HCT116 (cell line): ENCODE measurements around the gene HGS. TPM values are rescaled to one million over a fixed set of nuclear protein-coding genes. Genes with fewer than 3 reads are reported as not detected.

Experiments
- ATAC-seq: fragments of 200-7000 bp; cut with Tn5 transposase; 2 replicates; pipeline ENCODE4 v1.9.1; 2020; ENCODE audit warnings: mild to moderate bottlenecking, moderate library complexity
- BruUV-seq: library from RNA; stranded (reverse); fragments of 400-500 nt; replicated peaks from 2 replicates; lab custom pipeline; 2021; lab: Mats Ljungman, UMichigan
- CTCF ChIA-PET: fragments of 300-600 bp; sonication (Branson Sonifier 250); formaldehyde crosslinking; loops from one replicate; lab custom pipeline; 2021; ENCODE audit warnings: antibody characterized with exemption; lab: Charles Lee
- POLR2A ChIA-PET: fragments of 300-600, 350-600 bp; sonication (Branson Sonifier 250); formaldehyde crosslinking; loops from one replicate; lab custom pipeline; 2021; ENCODE audit warnings: antibody characterized with exemption; lab: Charles Lee
- RAD21 ChIA-PET, 2 experiments: fragments of 300-600 bp; sonication (Branson Sonifier 250); formaldehyde crosslinking; loops; one replicate each; lab custom pipeline; 2023; ENCODE audit warnings: low total read pairs in 2 of 2; ENCODE audit not compliant: uncharacterized antibody in 2 of 2, unreplicated experiment in 2 of 2, low non-redundant PET in 1 of 2; lab: Charles Lee
- DNase-seq: peaks from one replicate; pipeline ENCODE4 v3.0.0-alpha.2; 2010; ENCODE audit warnings: low read depth, low spot score
- H2AFZ ChIP-seq: fragments of 200-600 bp; shearing (Covaris generic), sonication (generic); 2 replicates; pipeline ENCODE4 v1.6.1; 2017; ENCODE audit warnings: low read depth, mixed run types, mixed read lengths, antibody characterized with exemption, low read length; ENCODE audit not compliant: poor library complexity, severe bottlenecking
- H3K27ac ChIP-seq: 2 replicates; pipeline ENCODE4 v1.5.1; 2012; ENCODE audit warnings: low read depth, low read length
- H3K27me3 ChIP-seq: fragments of 200-600 bp; sonication (generic); 2 replicates; pipeline ENCODE4 v1.6.1; 2016; ENCODE audit warnings: mixed run types, low read length, mixed read lengths; ENCODE audit not compliant: insufficient read depth
- H3K36me3 ChIP-seq, 2 experiments: fragments of 200-500 bp in 1 of 2; fragments of 200-600 bp in 1 of 2; sonication (Bioruptor generic) in 1 of 2; sonication (generic) in 1 of 2; 2 replicates each; pipeline versions ENCODE4 v1.5.1 to v1.6.1; 2014 to 2016; ENCODE audit warnings: low read length in 2 of 2, inconsistent platforms in 1 of 2, mixed read lengths in 1 of 2, mixed run types in 1 of 2; ENCODE audit not compliant: insufficient read depth in 2 of 2, control insufficient read depth in 1 of 2
- H3K4me1 ChIP-seq, 2 experiments: fragments of 200-600 bp in 1 of 2; sonication (generic) in 1 of 2; 2 replicates each; pipeline versions ENCODE4 v1.5.1 to v1.6.1; 2012 to 2017; ENCODE audit warnings: low read length in 2 of 2, inconsistent platforms in 1 of 2, mild to moderate bottlenecking in 1 of 2, mixed read lengths in 1 of 2, mixed run types in 1 of 2, moderate library complexity in 1 of 2; ENCODE audit not compliant: insufficient read depth in 2 of 2, control insufficient read depth in 1 of 2
- H3K4me2 ChIP-seq: fragments of 200-600 bp; sonication (generic); 2 replicates; pipeline ENCODE4 v1.6.1; 2017; ENCODE audit warnings: mixed run types, low read length, mixed read lengths
- H3K4me3 ChIP-seq, 2 experiments: fragments of 200-600 bp in 1 of 2; sonication (generic) in 1 of 2; replicated peaks in 1 of 2; 2 replicates each; pipeline ENCODE4 v1.5.1; 2011 to 2016; ENCODE audit warnings: low read length in 2 of 2, control low read depth in 1 of 2, low read depth in 1 of 2, mild to moderate bottlenecking in 1 of 2, mixed read lengths in 1 of 2, mixed run types in 1 of 2
- H3K79me2 ChIP-seq: fragments of 200-600 bp; sonication (generic); 2 replicates; pipeline ENCODE4 v1.6.1; 2017; ENCODE audit warnings: mild to moderate bottlenecking, mixed run types, low read length, moderate library complexity, mixed read lengths; ENCODE audit not compliant: insufficient read depth
- H3K9ac ChIP-seq: fragments of 200-600 bp; sonication (generic); 2 replicates; pipeline ENCODE4 v1.6.1; 2016; ENCODE audit warnings: low read length, mixed read lengths
- H3K9me2 ChIP-seq: fragments of 200-600 bp; sonication (generic), shearing (Covaris generic); 2 replicates; pipeline ENCODE4 v1.6.1; 2017; ENCODE audit warnings: mixed run types, mild to moderate bottlenecking, moderate library complexity; ENCODE audit not compliant: insufficient read depth
- H3K9me3 ChIP-seq, 2 experiments: fragments of 200-500 bp in 1 of 2; fragments of 200-600 bp in 1 of 2; sonication (Bioruptor generic) in 1 of 2; sonication (generic) in 1 of 2; 2 replicates each; pipeline ENCODE4 v1.6.1; 2014 to 2017; ENCODE audit warnings: low read length in 2 of 2, mixed read lengths in 2 of 2, inconsistent platforms in 1 of 2, low read depth in 1 of 2, mild to moderate bottlenecking in 1 of 2, mixed run types in 1 of 2, moderate library complexity in 1 of 2; ENCODE audit not compliant: control insufficient read depth in 1 of 2, insufficient read depth in 1 of 2
- H4K20me1 ChIP-seq: fragments of 200-600 bp; sonication (generic), shearing (Covaris generic); 2 replicates; pipeline ENCODE4 v1.6.1; 2017; ENCODE audit warnings: mixed run types, mild to moderate bottlenecking, moderate library complexity; ENCODE audit not compliant: insufficient read depth
- ATF3 ChIP-seq: IDR thresholded peaks from 2 replicates; pipeline ENCODE4 v1.6.1; 2012
- EGR1 ChIP-seq: IDR thresholded peaks from 2 replicates; pipeline ENCODE4 v1.6.1; 2012; ENCODE audit warnings: low read depth
- ELF1 ChIP-seq: IDR thresholded peaks from 2 replicates; pipeline ENCODE4 v1.6.1; 2012; ENCODE audit warnings: low read depth, borderline replicate concordance
- FOSL1 ChIP-seq: IDR thresholded peaks from 2 replicates; pipeline ENCODE4 v1.6.1; 2012; ENCODE audit warnings: low read depth
- JUND ChIP-seq: IDR thresholded peaks from 2 replicates; pipeline ENCODE4 v1.6.1; 2012
- POLR2AphosphoS5 ChIP-seq: IDR thresholded peaks from 2 replicates; pipeline ENCODE4 v1.6.1; 2011; ENCODE audit warnings: mild to moderate bottlenecking, low read depth, low read length, moderate library complexity
- RAD21 ChIP-seq: IDR thresholded peaks from 2 replicates; pipeline ENCODE4 v1.6.1; 2012; ENCODE audit warnings: low read depth, mild to moderate bottlenecking
- SP1 ChIP-seq: IDR thresholded peaks from 2 replicates; pipeline ENCODE4 v1.6.1; 2012; ENCODE audit warnings: low read depth
- SRF ChIP-seq: IDR thresholded peaks from 2 replicates; pipeline ENCODE4 v1.6.1; 2012; ENCODE audit warnings: low read depth
- TCF7L2 ChIP-seq: IDR thresholded peaks from 2 replicates; pipeline ENCODE4 v1.7.0; 2011; ENCODE audit warnings: borderline replicate concordance, inconsistent platforms; ENCODE audit not compliant: insufficient read depth, insufficient read length; ENCODE audit errors: extremely low read depth
- YY1 ChIP-seq: IDR thresholded peaks from 2 replicates; pipeline ENCODE4 v1.6.1; 2011; ENCODE audit warnings: low read length, low read depth, moderate library complexity, mild to moderate bottlenecking; ENCODE audit not compliant: insufficient replicate concordance; ENCODE audit errors: extremely low read depth
- ZFX ChIP-seq: fragments of 450-650 bp; IDR thresholded peaks from 2 replicates; pipeline ENCODE4 v1.6.1; 2017
- ZNF274 ChIP-seq: fragments of 200-500 bp; sonication (Bioruptor generic); IDR thresholded peaks from 2 replicates; pipeline ENCODE4 v1.6.1; 2014; ENCODE audit warnings: mild to moderate bottlenecking, low read depth, low read length, inconsistent platforms
- intact Hi-C: fragments of 100-400 bp; cut with micrococcal nuclease; formaldehyde crosslinking; loops from 2 replicates; pipeline ENCODE4 v1.10.0; 2022
- total RNA-seq: library from RNA; stranded (reverse); gene quantifications from one replicate; pipeline ENCODE4 v1.2.1, GENCODE V29; 2021; ENCODE audit not compliant: unreplicated experiment
- TF ChIP-seq, protein P1 (sequence below), 3 experiments: fragments of 200-600 bp in 1 of 3; sonication (generic) in 1 of 3; IDR thresholded peaks in 2 of 3; conservative IDR thresholded peaks in 1 of 3; 2 replicates each; pipeline ENCODE4 v1.5.1; 2012 to 2017; ENCODE audit warnings: low read depth in 2 of 3, low read length in 2 of 3, antibody characterized with exemption in 1 of 3, borderline replicate concordance in 1 of 3, control low read depth in 1 of 3, mild to moderate bottlenecking in 1 of 3, mixed read lengths in 1 of 3, mixed run types in 1 of 3, moderate library complexity in 1 of 3; ENCODE audit not compliant: insufficient read depth in 1 of 3
- TF ChIP-seq, protein P2 (sequence below): IDR thresholded peaks from 2 replicates; pipeline ENCODE4 v1.6.1; 2012; ENCODE audit warnings: low read depth
- TF ChIP-seq, protein P3 (sequence below): IDR thresholded peaks from 2 replicates; pipeline ENCODE4 v1.6.1; 2012

The HGS gene
- total RNA-seq, 1 experiment from 2014 or later = 231 TPM

GRCh38 chr17:81650951-81651350 lies 32.9 kb upstream of the HGS start:
- Histone ChIP-seq H3K4me1 (peaks cover 7 to 19% of the 10 kb centered on the region in 2 experiments; a peak in 3 of 4 replicates), H3K9me3 (peaks cover 0 to 5% of the 10 kb centered on the region in 2 experiments; a peak in 1 of 4 replicates), H3K27ac (no peak overlapping the region; the same call in 1 of the 2 replicates), H3K9ac (no peak overlapping the region), H3K9me2 (no peaks in the 10 kb centered on the region), H4K20me1 (no peaks in the 10 kb centered on the region), H2AFZ (no peak overlapping the region), H3K27me3 (no peaks in the 10 kb centered on the region), H3K4me2 (no peak overlapping the region), H3K36me3 (no peaks in the 10 kb centered on the region), H3K4me3 (no peak overlapping the region), H3K79me2 (no peaks in the 10 kb centered on the region)
- DNase-seq (no peak), ATAC-seq (no peak)
- ChIA-PET CTCF (no interaction called here), RAD21 (no interaction called here), POLR2A (no interaction called here)
- intact Hi-C loops = no loop called here
- no TSS peak for BruUV-seq
- TF ChIP-seq, protein P1, sequence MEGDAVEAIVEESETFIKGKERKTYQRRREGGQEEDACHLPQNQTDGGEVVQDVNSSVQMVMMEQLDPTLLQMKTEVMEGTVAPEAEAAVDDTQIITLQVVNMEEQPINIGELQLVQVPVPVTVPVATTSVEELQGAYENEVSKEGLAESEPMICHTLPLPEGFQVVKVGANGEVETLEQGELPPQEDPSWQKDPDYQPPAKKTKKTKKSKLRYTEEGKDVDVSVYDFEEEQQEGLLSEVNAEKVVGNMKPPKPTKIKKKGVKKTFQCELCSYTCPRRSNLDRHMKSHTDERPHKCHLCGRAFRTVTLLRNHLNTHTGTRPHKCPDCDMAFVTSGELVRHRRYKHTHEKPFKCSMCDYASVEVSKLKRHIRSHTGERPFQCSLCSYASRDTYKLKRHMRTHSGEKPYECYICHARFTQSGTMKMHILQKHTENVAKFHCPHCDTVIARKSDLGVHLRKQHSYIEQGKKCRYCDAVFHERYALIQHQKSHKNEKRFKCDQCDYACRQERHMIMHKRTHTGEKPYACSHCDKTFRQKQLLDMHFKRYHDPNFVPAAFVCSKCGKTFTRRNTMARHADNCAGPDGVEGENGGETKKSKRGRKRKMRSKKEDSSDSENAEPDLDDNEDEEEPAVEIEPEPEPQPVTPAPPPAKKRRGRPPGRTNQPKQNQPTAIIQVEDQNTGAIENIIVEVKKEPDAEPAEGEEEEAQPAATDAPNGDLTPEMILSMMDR (IDR thresholded peaks at IDR 0.05 in 2 of 3, conservative IDR thresholded peaks at IDR 0.05 in 1 of 3; ENCODE audit: borderline replicate concordance in 1 of 3, insufficient read depth in 1 of 3, low read depth in 2 of 3, low read length in 2 of 3) = no peak
- TF ChIP-seq ZFX = no peak
- TF ChIP-seq SRF = no peak
- no peak for TF ChIP-seq FOSL1
- no peak for TF ChIP-seq ELF1
- TF ChIP-seq, protein P2, sequence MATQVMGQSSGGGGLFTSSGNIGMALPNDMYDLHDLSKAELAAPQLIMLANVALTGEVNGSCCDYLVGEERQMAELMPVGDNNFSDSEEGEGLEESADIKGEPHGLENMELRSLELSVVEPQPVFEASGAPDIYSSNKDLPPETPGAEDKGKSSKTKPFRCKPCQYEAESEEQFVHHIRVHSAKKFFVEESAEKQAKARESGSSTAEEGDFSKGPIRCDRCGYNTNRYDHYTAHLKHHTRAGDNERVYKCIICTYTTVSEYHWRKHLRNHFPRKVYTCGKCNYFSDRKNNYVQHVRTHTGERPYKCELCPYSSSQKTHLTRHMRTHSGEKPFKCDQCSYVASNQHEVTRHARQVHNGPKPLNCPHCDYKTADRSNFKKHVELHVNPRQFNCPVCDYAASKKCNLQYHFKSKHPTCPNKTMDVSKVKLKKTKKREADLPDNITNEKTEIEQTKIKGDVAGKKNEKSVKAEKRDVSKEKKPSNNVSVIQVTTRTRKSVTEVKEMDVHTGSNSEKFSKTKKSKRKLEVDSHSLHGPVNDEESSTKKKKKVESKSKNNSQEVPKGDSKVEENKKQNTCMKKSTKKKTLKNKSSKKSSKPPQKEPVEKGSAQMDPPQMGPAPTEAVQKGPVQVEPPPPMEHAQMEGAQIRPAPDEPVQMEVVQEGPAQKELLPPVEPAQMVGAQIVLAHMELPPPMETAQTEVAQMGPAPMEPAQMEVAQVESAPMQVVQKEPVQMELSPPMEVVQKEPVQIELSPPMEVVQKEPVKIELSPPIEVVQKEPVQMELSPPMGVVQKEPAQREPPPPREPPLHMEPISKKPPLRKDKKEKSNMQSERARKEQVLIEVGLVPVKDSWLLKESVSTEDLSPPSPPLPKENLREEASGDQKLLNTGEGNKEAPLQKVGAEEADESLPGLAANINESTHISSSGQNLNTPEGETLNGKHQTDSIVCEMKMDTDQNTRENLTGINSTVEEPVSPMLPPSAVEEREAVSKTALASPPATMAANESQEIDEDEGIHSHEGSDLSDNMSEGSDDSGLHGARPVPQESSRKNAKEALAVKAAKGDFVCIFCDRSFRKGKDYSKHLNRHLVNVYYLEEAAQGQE = no peak
- no peak for TF ChIP-seq TCF7L2
- TF ChIP-seq ZNF274 = no peak
- TF ChIP-seq ATF3 = no peak
- TF ChIP-seq YY1 = no peak
- TF ChIP-seq POLR2AphosphoS5 = no peak
- TF ChIP-seq SP1 = no peak
- no peak for TF ChIP-seq JUND
- no peak for TF ChIP-seq RAD21
- TF ChIP-seq EGR1 = no peak
- TF ChIP-seq, protein P3, sequence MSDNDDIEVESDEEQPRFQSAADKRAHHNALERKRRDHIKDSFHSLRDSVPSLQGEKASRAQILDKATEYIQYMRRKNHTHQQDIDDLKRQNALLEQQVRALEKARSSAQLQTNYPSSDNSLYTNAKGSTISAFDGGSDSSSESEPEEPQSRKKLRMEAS = no peak
